ENCODE data around the gene OTULIN. TPM values are rescaled to one million over a fixed set of nuclear protein-coding genes. Genes with fewer than 3 reads are reported as not detected.
A peak's percentile ranks its signal among the peaks of the same experiment; 100 is the strongest.

OTULIN gene
- 10 to 100 TPM; 19.3 to 42.0 (median 27.5) TPM for total RNA-seq
- polyA plus RNA-seq: 10 to 100 TPM in 1 of 2 donors, 1 to 10 TPM in 1; 7.6 to 12.4 TPM
- long read RNA-seq, donor 1, full-length matches to known transcripts: 16 of 20 reads
- long read RNA-seq, donor 1, partial matches to known transcripts: 0 of 20 reads
- long read RNA-seq, donor 1, other reads (novel, unspliced or antisense): 4 of 20 reads
- long read RNA-seq, donor 2, full-length matches to known transcripts: 2 of 4 reads
- long read RNA-seq, donor 2, partial matches to known transcripts: 1 of 4 reads
- long read RNA-seq, donor 2, other reads (novel, unspliced or antisense): 1 of 4 reads
- long read RNA-seq, donor 3, full-length matches to known transcripts: 11 of 22 reads
- long read RNA-seq, donor 3, partial matches to known transcripts: 5 of 22 reads
- long read RNA-seq, donor 3, other reads (novel, unspliced or antisense): 6 of 22 reads

DNA sequence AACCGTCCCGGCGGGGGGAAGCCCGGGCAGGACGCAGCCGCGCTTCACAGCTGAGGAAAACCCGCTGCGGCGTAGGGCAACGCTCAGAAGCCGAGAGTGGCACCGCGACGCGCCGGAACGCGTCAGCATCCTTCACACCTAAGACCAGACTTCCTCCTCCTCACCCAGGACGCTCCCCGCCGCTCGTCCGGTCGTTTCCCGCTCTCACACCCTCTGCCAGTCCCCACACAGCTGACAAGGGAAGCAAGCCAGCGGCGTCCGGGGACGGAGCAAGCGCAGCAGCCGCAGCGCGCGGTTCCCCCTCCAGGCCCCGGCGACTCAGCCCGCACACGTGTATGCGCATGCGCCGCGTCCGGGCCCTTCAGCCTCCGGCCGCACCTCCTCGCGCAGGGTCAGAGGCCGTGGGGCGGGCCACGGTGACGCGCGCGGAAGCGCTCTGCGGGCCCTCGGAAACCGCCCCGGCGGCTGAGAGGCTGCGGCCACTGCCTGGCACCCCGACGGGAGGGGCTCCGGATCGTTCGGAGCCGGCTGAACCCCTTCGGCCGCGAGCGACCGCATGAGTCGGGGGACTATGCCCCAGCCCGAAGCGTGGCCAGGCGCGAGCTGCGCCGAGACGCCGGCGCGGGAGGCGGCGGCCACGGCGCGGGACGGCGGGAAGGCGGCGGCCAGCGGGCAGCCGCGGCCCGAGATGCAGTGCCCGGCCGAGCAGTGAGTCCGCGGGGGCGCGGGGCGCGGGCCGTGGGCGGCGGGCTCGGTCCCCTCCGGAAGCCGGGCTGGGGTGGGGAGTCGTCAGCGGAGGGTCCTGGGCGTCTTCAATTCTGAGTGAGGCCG, at the start of gene OTULIN:
OTULIN (plus strand) TSS at position 449 of the 831 bp plus-strand sequence; CDS start at position 557, 108 bp downstream.
- peaks cover 0 to 5% (median 0%) of the 10 kb centered on the region in 9 donors for H3K36me3 ChIP-seq
- peak within 1 kb of the TSS; percentile 46 to 88 (median 74) for H3K4me3 ChIP-seq
- intact Hi-C loops (cut with DNase I): loop anchor here in 2 of 10 donors (5.0 kb wide), 2 partner anchors 272 to 312 kb away; no protein-coding TSS in a partner anchor
- peak; percentile 92 to 97 (median 94) for DNase-seq
- TF ChIP-seq, protein P1, sequence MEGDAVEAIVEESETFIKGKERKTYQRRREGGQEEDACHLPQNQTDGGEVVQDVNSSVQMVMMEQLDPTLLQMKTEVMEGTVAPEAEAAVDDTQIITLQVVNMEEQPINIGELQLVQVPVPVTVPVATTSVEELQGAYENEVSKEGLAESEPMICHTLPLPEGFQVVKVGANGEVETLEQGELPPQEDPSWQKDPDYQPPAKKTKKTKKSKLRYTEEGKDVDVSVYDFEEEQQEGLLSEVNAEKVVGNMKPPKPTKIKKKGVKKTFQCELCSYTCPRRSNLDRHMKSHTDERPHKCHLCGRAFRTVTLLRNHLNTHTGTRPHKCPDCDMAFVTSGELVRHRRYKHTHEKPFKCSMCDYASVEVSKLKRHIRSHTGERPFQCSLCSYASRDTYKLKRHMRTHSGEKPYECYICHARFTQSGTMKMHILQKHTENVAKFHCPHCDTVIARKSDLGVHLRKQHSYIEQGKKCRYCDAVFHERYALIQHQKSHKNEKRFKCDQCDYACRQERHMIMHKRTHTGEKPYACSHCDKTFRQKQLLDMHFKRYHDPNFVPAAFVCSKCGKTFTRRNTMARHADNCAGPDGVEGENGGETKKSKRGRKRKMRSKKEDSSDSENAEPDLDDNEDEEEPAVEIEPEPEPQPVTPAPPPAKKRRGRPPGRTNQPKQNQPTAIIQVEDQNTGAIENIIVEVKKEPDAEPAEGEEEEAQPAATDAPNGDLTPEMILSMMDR (IDR thresholded peaks at IDR 0.05): no peak
- peak; percentile 9 to 93 for TF ChIP-seq POLR2A (IDR thresholded peaks at IDR 0.05)
- no peaks in the 10 kb centered on the region for H3K27me3 ChIP-seq
- H3K27ac ChIP-seq: peak within 1 kb of the TSS; percentile 80 to 98 (median 91)
- no peaks in the 10 kb centered on the region for H3K9me3 ChIP-seq
- H3K4me1 ChIP-seq: peaks cover 0 to 52% (median 40%) of the 10 kb centered on the region in 12 donors
- peak; percentile 93 to 98 (median 96) for ATAC-seq
- 0 to 1% (median 0%) methylated on average over 26 to 115 of the region's 115 CpGs for WGBS, 4 donors

DNA sequence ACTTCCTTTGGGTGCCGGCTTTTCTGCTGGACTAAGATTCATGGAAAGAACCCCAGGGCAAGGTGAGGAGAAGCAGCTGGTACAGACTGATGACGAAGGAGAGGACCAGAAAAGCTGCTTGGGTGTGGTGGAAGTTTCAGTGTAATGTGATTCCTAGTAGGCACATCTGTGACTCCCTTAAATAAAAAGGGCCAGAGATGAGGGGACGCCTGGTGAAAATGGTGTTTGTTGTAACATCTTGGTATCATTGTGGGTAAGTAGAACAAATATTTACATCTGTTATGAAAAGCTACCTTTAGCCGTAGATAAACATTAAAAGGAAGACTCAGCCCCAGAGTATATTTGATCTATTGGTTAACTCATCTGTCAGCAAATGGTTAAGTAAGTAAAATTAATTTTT, 49.2 kb upstream of the OTULIN start:
- TF ChIP-seq, protein P1 (IDR thresholded peaks at IDR 0.05): no peak
- TF ChIP-seq POLR2A (IDR thresholded peaks at IDR 0.05): no peak
- H3K27me3 ChIP-seq: no peaks in the 10 kb centered on the region
- H3K4me3 ChIP-seq: no peak overlapping the region
- no peak overlapping the region for H3K27ac ChIP-seq
- WGBS, 4 donors: 91 to 96% (median 92%) methylated on average over 4 of the region's 4 CpGs
- no peaks in the 10 kb centered on the region for H3K9me3 ChIP-seq
- peaks cover 0 to 36% (median 0%) of the 10 kb centered on the region in 9 donors for H3K36me3 ChIP-seq
- no peak for ATAC-seq
- intact Hi-C loops (cut with DNase I): no loop called here
- no peaks in the 10 kb centered on the region for H3K4me1 ChIP-seq
- DNase-seq: no peak

DNA sequence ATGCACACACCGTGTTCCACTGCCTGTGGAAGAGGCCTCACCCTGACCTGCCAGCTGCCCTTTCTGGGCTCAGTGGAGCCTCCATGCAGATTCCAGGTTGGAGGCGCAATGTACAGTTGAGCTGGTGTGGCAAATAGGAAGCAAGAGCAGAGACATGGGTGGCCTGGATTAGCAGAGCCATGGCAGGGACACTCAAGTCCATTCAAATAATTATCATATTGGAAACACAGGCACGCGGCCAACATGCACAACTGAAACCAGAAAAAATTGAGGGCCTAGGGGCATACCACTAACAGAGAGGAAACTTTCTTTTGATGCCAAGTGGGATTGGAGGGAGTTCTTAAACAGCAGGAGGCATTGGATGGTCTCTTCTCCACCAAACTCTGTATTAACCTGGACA, 47.1 kb upstream of the OTULIN start:
- no peak for ATAC-seq
- peaks cover 0 to 4% (median 0%) of the 10 kb centered on the region in 9 donors for H3K27me3 ChIP-seq
- DNase-seq: no peak
- intact Hi-C loops (cut with DNase I): no loop called here
- H3K4me3 ChIP-seq: no peak overlapping the region
- no peak overlapping the region for H3K27ac ChIP-seq
- TF ChIP-seq POLR2A (IDR thresholded peaks at IDR 0.05): no peak
- TF ChIP-seq, protein P1 (IDR thresholded peaks at IDR 0.05): no peak
- peaks cover 0 to 14% (median 0%) of the 10 kb centered on the region in 12 donors for H3K9me3 ChIP-seq
- WGBS, 4 donors: 90 to 94% (median 93%) methylated on average over 4 of the region's 4 CpGs
- no peaks in the 10 kb centered on the region for H3K4me1 ChIP-seq
- H3K36me3 ChIP-seq: peaks cover 0 to 38% (median 0%) of the 10 kb centered on the region in 9 donors

DNA sequence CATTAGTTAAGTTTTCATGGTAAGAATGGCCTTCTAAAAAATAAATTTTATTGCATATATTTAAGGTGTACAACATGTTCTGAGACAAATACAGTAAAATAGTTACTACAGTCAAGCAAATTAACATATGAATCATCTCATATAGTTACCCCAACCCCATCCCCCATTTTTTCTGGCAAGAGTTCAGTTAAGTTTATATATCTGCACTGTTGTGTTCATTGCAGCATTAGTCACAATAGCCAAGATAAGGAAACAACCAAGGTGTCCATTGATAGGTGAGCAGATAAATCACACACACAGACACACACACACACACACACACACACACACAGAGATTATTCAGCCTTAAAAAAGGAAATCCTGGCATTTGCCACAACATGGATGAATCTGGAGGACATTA, 37.2 kb upstream of the OTULIN start:
- Histone ChIP-seq H3K4me3 (no peak overlapping the region), H3K4me1 (no peaks in the 10 kb centered on the region), H3K9me3 (no peaks in the 10 kb centered on the region), H3K36me3 (no peaks in the 10 kb centered on the region), H3K27me3 (no peaks in the 10 kb centered on the region), H3K27ac (no peak overlapping the region)
- TF ChIP-seq, protein P1 (IDR thresholded peaks at IDR 0.05): no peak
- TF ChIP-seq POLR2A (IDR thresholded peaks at IDR 0.05): no peak
- intact Hi-C loops (cut with DNase I): no loop called here
- DNase-seq (no peak), ATAC-seq (no peak)
